K562 (cell line): ENCODE measurements around the gene UIMC1.

ENCODE experiments used
- ATF2 ChIP-seq: sonication (generic); formaldehyde crosslinking; IDR thresholded peaks from 2 replicates; pipeline ENCODE4 v1.8.1; 2022; ENCODE audit warnings: missing genetic modification reagents
- EZH2 ChIP-seq: IDR thresholded peaks from 2 replicates; pipeline ENCODE4 v1.6.1; 2012; ENCODE audit warnings: low read depth, mild to moderate bottlenecking, inconsistent platforms, low read length, borderline replicate concordance
- L3MBTL2 ChIP-seq: fragments of 450-650 bp; IDR thresholded peaks from 2 replicates; pipeline ENCODE4 v1.6.1; 2016; ENCODE audit warnings: mild to moderate bottlenecking, moderate library complexity
- MLX ChIP-seq, 2 experiments: fragments of 450-650 bp in 1 of 2; sonication (generic) in 1 of 2; formaldehyde crosslinking; conservative IDR thresholded peaks; 2 replicates each; pipeline versions ENCODE4 v1.4.0 to v1.8.1; 2020 to 2022; ENCODE audit warnings: mild to moderate bottlenecking in 1 of 2, missing genetic modification reagents in 1 of 2
- TF ChIP-seq, protein P1 (sequence below): fragments of 200-800 bp; sonication (Bioruptor generic); IDR thresholded peaks from 2 replicates; pipeline ENCODE4 v1.6.1; 2017; ENCODE audit warnings: missing genetic modification characterization, missing compliant biosample characterization
- TF ChIP-seq, protein P2 (sequence below), 3 experiments: IDR thresholded peaks in 2 of 3; conservative IDR thresholded peaks in 1 of 3; 2 replicates each; pipeline ENCODE4 v1.5.1; 2011 to 2012; ENCODE audit warnings: low read length in 3 of 3, mild to moderate bottlenecking in 3 of 3, control low read depth in 2 of 3, improper control_type of control experiment in 1 of 3, inconsistent platforms in 1 of 3, low read depth in 1 of 3, mixed read lengths in 1 of 3, moderate library complexity in 1 of 3; ENCODE audit not compliant: insufficient read depth in 2 of 3

DNA sequence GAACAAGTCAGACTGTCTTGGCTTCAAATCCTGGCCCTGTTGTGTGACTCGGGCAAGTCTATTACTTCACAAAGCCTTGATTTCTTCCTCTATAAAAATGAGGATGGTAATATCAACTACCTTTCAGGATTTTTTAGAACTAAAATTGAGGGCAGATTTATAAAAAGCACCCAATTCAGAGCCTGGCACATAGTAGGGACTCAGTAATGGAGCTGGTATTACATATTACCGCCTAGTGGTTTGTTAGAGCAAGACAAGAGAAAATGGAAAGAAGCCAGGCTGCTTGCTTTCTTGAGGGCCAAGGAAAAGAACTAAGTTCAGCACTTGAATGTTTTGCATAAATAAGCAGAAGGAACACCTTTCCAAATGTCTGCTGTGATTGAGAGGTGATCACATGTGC is 35.4 kb upstream of the UIMC1 start:
- TF ChIP-seq ATF2 (CRISPR knock-in tag): no peak
- TF ChIP-seq EZH2: no peak
- TF ChIP-seq L3MBTL2: no peak
- no peak for TF ChIP-seq MLX (CRISPR knock-in tag; conservative IDR thresholded peaks at IDR 0.05)
- TF ChIP-seq, protein P1, sequence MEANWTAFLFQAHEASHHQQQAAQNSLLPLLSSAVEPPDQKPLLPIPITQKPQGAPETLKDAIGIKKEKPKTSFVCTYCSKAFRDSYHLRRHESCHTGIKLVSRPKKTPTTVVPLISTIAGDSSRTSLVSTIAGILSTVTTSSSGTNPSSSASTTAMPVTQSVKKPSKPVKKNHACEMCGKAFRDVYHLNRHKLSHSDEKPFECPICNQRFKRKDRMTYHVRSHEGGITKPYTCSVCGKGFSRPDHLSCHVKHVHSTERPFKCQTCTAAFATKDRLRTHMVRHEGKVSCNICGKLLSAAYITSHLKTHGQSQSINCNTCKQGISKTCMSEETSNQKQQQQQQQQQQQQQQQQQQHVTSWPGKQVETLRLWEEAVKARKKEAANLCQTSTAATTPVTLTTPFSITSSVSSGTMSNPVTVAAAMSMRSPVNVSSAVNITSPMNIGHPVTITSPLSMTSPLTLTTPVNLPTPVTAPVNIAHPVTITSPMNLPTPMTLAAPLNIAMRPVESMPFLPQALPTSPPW: no peak
- TF ChIP-seq, protein P2, sequence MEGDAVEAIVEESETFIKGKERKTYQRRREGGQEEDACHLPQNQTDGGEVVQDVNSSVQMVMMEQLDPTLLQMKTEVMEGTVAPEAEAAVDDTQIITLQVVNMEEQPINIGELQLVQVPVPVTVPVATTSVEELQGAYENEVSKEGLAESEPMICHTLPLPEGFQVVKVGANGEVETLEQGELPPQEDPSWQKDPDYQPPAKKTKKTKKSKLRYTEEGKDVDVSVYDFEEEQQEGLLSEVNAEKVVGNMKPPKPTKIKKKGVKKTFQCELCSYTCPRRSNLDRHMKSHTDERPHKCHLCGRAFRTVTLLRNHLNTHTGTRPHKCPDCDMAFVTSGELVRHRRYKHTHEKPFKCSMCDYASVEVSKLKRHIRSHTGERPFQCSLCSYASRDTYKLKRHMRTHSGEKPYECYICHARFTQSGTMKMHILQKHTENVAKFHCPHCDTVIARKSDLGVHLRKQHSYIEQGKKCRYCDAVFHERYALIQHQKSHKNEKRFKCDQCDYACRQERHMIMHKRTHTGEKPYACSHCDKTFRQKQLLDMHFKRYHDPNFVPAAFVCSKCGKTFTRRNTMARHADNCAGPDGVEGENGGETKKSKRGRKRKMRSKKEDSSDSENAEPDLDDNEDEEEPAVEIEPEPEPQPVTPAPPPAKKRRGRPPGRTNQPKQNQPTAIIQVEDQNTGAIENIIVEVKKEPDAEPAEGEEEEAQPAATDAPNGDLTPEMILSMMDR (IDR thresholded peaks at IDR 0.05 in 2 of 3, conservative IDR thresholded peaks at IDR 0.05 in 1 of 3; ENCODE audit: insufficient read depth in 2 of 3, low read depth in 1 of 3, low read length in 3 of 3): no peak
